Heart left ventricle (tissue), 16 donors: ENCODE results near the gene ACSL3. TPM values are rescaled to one million over a fixed set of nuclear protein-coding genes. Genes with fewer than 3 reads are reported as not detected.

Experiments used
- ATAC-seq, 4 donors: fragments of 200-7000 bp; cut with Tn5 transposase; one replicate each; pipeline ENCODE4 v1.9.1; 2020 to 2022; ENCODE audit warnings: moderate library complexity in 4 of 4, mild to moderate bottlenecking in 3 of 4, moderate number of reproducible peaks in 1 of 4
- DNase-seq, 5 donors: peaks; one replicate each; pipeline ENCODE4 v3.0.0-alpha.2; 2020
- H3K27ac ChIP-seq, 12 donors: fragments of 200-600 bp; sonication (generic) in 4 of 12; one replicate each; pipeline versions ENCODE4 v1.5.0 to v1.8.0; 2016 to 2022; ENCODE audit warnings: mild to moderate bottlenecking in 2 of 12
- H3K27me3 ChIP-seq, 9 donors: fragments of 200-600 bp; sonication (generic) in 2 of 9; one replicate each; pipeline versions ENCODE4 v1.5.1 to v1.8.0; 2016 to 2022; ENCODE audit warnings: mild to moderate bottlenecking in 3 of 9
- H3K36me3 ChIP-seq, 9 donors: fragments of 200-600 bp; sonication (generic) in 2 of 9; one replicate each; pipeline versions ENCODE4 v1.5.0 to v1.8.0; 2018 to 2022; ENCODE audit warnings: mild to moderate bottlenecking in 2 of 9
- H3K4me1 ChIP-seq, 12 donors: fragments of 200-600 bp; sonication (generic) in 4 of 12; one replicate each; pipeline versions ENCODE4 v1.5.0 to v1.8.0; 2016 to 2022; ENCODE audit warnings: mild to moderate bottlenecking in 3 of 12
- H3K4me3 ChIP-seq, 12 donors: fragments of 200-600 bp; sonication (generic) in 4 of 12; one replicate each; pipeline versions ENCODE4 v1.5.0 to v1.8.0; 2017 to 2022; ENCODE audit warnings: mild to moderate bottlenecking in 9 of 12, moderate library complexity in 4 of 12
- H3K9me3 ChIP-seq, 12 donors: fragments of 200-600 bp; sonication (generic) in 4 of 12; one replicate each; pipeline versions ENCODE4 v1.5.0 to v1.8.0; 2016 to 2022; ENCODE audit warnings: mild to moderate bottlenecking in 1 of 12
- POLR2A ChIP-seq, 2 donors: fragments of 450-650 bp; IDR thresholded peaks; one replicate each; pipeline ENCODE4 v1.6.1; 2017; ENCODE audit warnings: antibody characterized with exemption in 2 of 2, mild to moderate bottlenecking in 2 of 2, moderate library complexity in 2 of 2
- WGBS, 4 donors: extraction: QIAGEN DNeasy Blood & Tissue Kit in 2 of 4; methylation state at CpG; one replicate each; pipeline versions ENCODE4 v1.1.5 to v1.1.7; 2013 to 2018; 5-methylcytosine and 5-hydroxymethylcytosine counted together
- intact Hi-C, 10 donors: fragments of 100-400 bp; cut with DNase I; formaldehyde crosslinking; loops; one replicate each; pipeline versions ENCODE4 v1.11.1 to v1.14.2; 2022
- polyA plus RNA-seq, 2 donors: library from polyadenylated mRNA; stranded (reverse); fragments of 200-250 nt; gene quantifications; one replicate each; pipeline ENCODE4 v1.2.3, GENCODE V29; 2013
- total RNA-seq, 9 donors: library from RNA; depleted of rRNA in 2 of 9; stranded (reverse); fragments of >200 nt in 2 of 9; fragmentation: NEBNext Ultra II Directional in 3 of 9; extraction: Animal tissue kit (Norgen Biotek cat#: 25700) in 3 of 9; gene quantifications; one replicate each; pipeline versions ENCODE4 v1.1.0 to v1.2.4, GENCODE V29; 2016 to 2023
- TF ChIP-seq, protein P1 (sequence below), 12 donors: fragments of 200-600 bp; sonication (generic) in 4 of 12; IDR thresholded peaks; one replicate each; pipeline versions ENCODE4 v1.5.0 to v1.8.0; 2018 to 2022; ENCODE audit warnings: antibody characterized with exemption in 12 of 12, mild to moderate bottlenecking in 5 of 12
- donor health status: ischemic (EF 13 %, LVEDD 7.1; RV severe dilation, severe dysfunction).
- donor health status: healthy with polysubstance abuse.
- donor health status: DM: no; HTN: yes; CAD: no.
- donor health status: DM: no; HTN: no; CAD: no.
- donor health status: ischemic (EF 25% LVEDD 6.9; RV normal size, moderate dysfunction).
- donor health status: ischemic (EF 25% LVEDD 5.7; RV mildly dilated, moderate dysfunction).
- donor health status: healthy.
- donor health status: DM: yes; HTN: yes; CAD: no.
- donor health status: ischemic (EF 35%, LVEDD 5.7; RV mildly dilated, moderate dysfunction).
- donor health status: nonischemic (EF 11% LVEDD 7.7; RV severe dilation, severe dysfunction).
- donor health status: DM: yes; HTN: yes; CAD: no.
- donor health status: PGD.
- donor health status: ischemic (EF 29% LVEDD 5.4; RV normal size, mild dysfunction).
- donor health status: nonischemic (EF 23%, LVEDD 6.1; RV moderate dilation, normal function).

Gene ACSL3
- total and polyA plus RNA-seq, 11 donors: 12.0 to 56.8 (median 51.9) TPM

DNA sequence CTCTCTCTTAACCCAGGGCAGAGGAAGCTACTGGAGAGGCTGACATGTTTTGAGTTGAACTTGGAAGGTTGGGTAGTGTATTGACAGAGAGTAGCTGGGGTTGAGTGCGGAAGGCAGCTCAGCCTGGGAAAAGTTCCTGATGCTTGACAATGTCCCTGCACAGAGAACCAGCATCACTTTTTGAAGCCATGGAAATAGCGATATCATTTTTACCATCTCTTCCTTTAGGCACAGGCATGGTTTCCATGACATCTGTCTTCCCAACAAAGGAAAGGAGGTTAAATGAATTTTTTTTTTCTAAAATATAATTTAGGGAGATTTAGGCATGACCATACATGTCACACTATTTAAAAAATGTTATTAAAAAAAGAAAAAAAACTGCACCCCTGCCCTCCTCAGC is 112.9 kb downstream of the ACSL3 start:
- H3K4me1 ChIP-seq: peaks cover 0 to 8% (median 0%) of the 10 kb centered on the region in 12 donors
- H3K9me3 ChIP-seq: no peaks in the 10 kb centered on the region
- no peaks in the 10 kb centered on the region for H3K27me3 ChIP-seq
- intact Hi-C loops: loop anchor here in 9 of 10 donors (2.0 to 10.0 kb wide), 6 partner anchors 129 to 825 kb away; no protein-coding TSS in a partner anchor
- ATAC-seq (no peak), DNase-seq (no peak)
- TF ChIP-seq, protein P1, sequence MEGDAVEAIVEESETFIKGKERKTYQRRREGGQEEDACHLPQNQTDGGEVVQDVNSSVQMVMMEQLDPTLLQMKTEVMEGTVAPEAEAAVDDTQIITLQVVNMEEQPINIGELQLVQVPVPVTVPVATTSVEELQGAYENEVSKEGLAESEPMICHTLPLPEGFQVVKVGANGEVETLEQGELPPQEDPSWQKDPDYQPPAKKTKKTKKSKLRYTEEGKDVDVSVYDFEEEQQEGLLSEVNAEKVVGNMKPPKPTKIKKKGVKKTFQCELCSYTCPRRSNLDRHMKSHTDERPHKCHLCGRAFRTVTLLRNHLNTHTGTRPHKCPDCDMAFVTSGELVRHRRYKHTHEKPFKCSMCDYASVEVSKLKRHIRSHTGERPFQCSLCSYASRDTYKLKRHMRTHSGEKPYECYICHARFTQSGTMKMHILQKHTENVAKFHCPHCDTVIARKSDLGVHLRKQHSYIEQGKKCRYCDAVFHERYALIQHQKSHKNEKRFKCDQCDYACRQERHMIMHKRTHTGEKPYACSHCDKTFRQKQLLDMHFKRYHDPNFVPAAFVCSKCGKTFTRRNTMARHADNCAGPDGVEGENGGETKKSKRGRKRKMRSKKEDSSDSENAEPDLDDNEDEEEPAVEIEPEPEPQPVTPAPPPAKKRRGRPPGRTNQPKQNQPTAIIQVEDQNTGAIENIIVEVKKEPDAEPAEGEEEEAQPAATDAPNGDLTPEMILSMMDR (IDR thresholded peaks at IDR 0.05): no peak
- TF ChIP-seq POLR2A (IDR thresholded peaks at IDR 0.05): no peak
- H3K36me3 ChIP-seq: no peaks in the 10 kb centered on the region
- H3K27ac ChIP-seq: no peak overlapping the region
- H3K4me3 ChIP-seq: no peak overlapping the region
- 88 to 94% (median 92%) methylated on average over 2 of the region's 2 CpGs for WGBS, 4 donors

DNA sequence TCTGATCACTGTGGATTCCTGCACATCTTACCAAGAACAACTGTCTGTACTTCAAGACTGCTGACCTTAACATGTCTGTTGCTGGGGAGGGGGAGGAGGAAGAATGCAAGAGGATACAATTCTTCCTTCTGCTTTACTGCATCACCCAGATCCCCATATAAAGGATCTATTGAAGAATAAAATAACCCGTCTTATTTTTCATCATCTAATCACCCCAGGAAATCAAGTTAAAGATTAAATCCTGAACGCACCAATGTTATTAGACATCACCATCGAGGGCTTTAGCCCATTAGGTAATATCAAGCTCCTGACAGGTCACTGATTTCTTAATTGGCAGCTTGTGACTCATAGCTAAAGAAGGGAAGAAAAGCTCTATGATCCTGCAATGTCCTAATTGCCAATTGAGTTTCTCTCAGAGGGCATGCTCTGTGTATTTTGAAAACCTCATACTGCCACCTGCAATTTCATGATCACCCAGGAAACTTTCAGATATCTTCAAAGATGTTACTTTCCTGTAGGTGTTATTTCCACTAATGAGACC is 115.8 kb downstream of the ACSL3 start:
- WGBS, 4 donors: 71 to 80% (median 73%) methylated on average over 3 of the region's 3 CpGs
- H3K27ac ChIP-seq: no peak overlapping the region
- DNase-seq (no peak), ATAC-seq (no peak)
- no peaks in the 10 kb centered on the region for H3K36me3 ChIP-seq
- H3K27me3 ChIP-seq: no peaks in the 10 kb centered on the region
- H3K9me3 ChIP-seq: no peaks in the 10 kb centered on the region
- TF ChIP-seq, protein P1 (IDR thresholded peaks at IDR 0.05): no peak
- TF ChIP-seq POLR2A (IDR thresholded peaks at IDR 0.05): no peak
- H3K4me1 ChIP-seq: peaks cover 0 to 8% (median 0%) of the 10 kb centered on the region in 12 donors
- no peak overlapping the region for H3K4me3 ChIP-seq
- intact Hi-C loops: loop anchor here in 2 of 10 donors (5.0 to 10.0 kb wide), 2 partner anchors 126 to 488 kb away; no protein-coding TSS in a partner anchor

DNA sequence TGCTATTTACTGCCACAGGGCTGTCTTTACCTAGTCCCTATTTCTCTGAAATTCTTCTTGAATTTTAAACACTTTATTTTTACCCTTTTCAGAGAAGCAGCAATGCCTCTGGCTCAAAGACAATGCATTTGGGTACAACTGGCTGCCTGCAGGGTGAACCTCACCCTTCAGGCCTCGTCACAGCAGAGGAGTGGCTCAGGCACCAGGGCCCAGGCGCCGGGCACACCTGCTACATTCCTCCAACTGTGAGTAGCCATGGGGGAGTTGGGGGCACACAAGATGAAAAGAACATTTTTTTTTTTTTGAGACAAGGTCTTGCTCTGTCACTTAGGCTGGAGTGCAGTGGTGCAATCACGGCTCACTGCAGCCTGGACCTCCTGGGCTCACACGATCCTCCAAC is 116.3 kb downstream of the ACSL3 start:
- WGBS, 4 donors: 91 to 97% (median 96%) methylated on average over 5 of the region's 5 CpGs
- Histone ChIP-seq H3K27ac (no peak overlapping the region), H3K9me3 (no peaks in the 10 kb centered on the region), H3K4me1 (peaks cover 0 to 8% (median under 1%) of the 10 kb centered on the region in 12 donors), H3K36me3 (no peaks in the 10 kb centered on the region), H3K4me3 (no peak overlapping the region), H3K27me3 (no peaks in the 10 kb centered on the region)
- ATAC-seq: no peak
- TF ChIP-seq, protein P1 (IDR thresholded peaks at IDR 0.05): no peak
- no peak for TF ChIP-seq POLR2A (IDR thresholded peaks at IDR 0.05)
- intact Hi-C loops: loop anchor here in 2 of 10 donors (5.0 to 10.0 kb wide), 2 partner anchors 125 to 488 kb away; no protein-coding TSS in a partner anchor
- DNase-seq: no peak

DNA sequence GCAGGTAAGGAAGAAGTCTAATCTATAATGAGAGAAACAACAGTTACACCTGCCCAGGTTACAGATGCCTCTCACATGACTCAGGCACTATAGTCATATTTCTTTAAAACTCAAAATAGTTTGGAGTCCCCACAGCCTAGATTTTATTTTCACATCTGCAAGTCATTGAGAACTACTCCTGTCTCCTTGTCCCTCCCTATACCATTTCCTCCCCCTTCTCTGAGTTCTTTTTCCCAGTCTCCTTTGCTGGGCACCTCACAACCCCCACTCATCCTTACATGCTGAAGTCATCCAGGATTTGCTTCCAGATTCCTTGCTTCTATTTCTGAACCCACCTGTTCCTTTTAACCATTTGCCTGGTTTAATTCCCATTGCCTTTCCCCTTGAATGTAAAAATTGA is 118.0 kb downstream of the ACSL3 start:
- no peak overlapping the region for H3K27ac ChIP-seq
- TF ChIP-seq POLR2A (IDR thresholded peaks at IDR 0.05): no peak
- TF ChIP-seq, protein P1 (IDR thresholded peaks at IDR 0.05): no peak
- ATAC-seq: no peak
- H3K4me1 ChIP-seq: peaks cover 0 to 8% (median 0%) of the 10 kb centered on the region in 12 donors
- DNase-seq: no peak
- intact Hi-C loops: loop anchor here in 2 of 10 donors (5.0 to 10.0 kb wide), 2 partner anchors 123 to 486 kb away; no protein-coding TSS in a partner anchor
- H3K4me3 ChIP-seq: no peak overlapping the region
- no peaks in the 10 kb centered on the region for H3K36me3 ChIP-seq
- no peaks in the 10 kb centered on the region for H3K9me3 ChIP-seq
- H3K27me3 ChIP-seq: no peaks in the 10 kb centered on the region
